Suprapubic skin (tissue), 4 donors: ENCODE measurements around the gene ANKFN1. TPM values are rescaled to one million over a fixed set of nuclear protein-coding genes. Genes with fewer than 3 reads are reported as not detected.
"Not testable (repeated sequence)": the region's sequence is repeated elsewhere in the genome, so short reads cannot be mapped to it uniquely, and the experiment has no call there.

ENCODE experiments used
- DNase-seq, 2 donors: peaks; one replicate each; pipeline ENCODE4 v3.0.0-alpha.2; 2019; ENCODE audit warnings: low spot score in 2 of 2
- H3K27ac ChIP-seq: fragments of 200-600 bp; sonication (generic); one replicate; pipeline ENCODE4 v1.5.1; 2019
- H3K27me3 ChIP-seq: fragments of 200-600 bp; sonication (generic); one replicate; pipeline ENCODE4 v1.5.1; 2019
- H3K36me3 ChIP-seq: fragments of 200-600 bp; sonication (generic); one replicate; pipeline ENCODE4 v1.5.1; 2019
- H3K4me1 ChIP-seq: fragments of 200-600 bp; sonication (generic); one replicate; pipeline ENCODE4 v1.5.1; 2019
- H3K4me3 ChIP-seq: fragments of 200-600 bp; sonication (generic); one replicate; pipeline ENCODE4 v1.5.1; 2019; ENCODE audit warnings: mild to moderate bottlenecking
- H3K9me3 ChIP-seq: fragments of 200-600 bp; sonication (generic); one replicate; pipeline ENCODE4 v1.5.1; 2019
- CTCF ChIP-seq, 2 donors: fragments of 200-600 bp in 1 of 2; fragments of 450-650 bp in 1 of 2; sonication (generic) in 1 of 2; IDR thresholded peaks; one replicate each; pipeline ENCODE4 v1.5.1; 2016 to 2019; ENCODE audit warnings: antibody characterized with exemption in 2 of 2, mild to moderate bottlenecking in 1 of 2, moderate library complexity in 1 of 2
- EP300 ChIP-seq: sonication (generic); formaldehyde crosslinking; IDR thresholded peaks from one replicate; pipeline ENCODE4 v1.6.1; 2017; ENCODE audit warnings: antibody characterized with exemption
- POLR2A ChIP-seq, 2 donors: fragments of 450-650 bp; IDR thresholded peaks; one replicate each; pipeline ENCODE4 v1.6.1; 2017; ENCODE audit warnings: antibody characterized with exemption in 2 of 2, mild to moderate bottlenecking in 2 of 2, moderate library complexity in 2 of 2
- POLR2AphosphoS5 ChIP-seq, 3 donors: sonication (generic); formaldehyde crosslinking; IDR thresholded peaks; one replicate each; pipeline ENCODE4 v1.6.1; 2017; ENCODE audit warnings: antibody characterized with exemption in 3 of 3
- WGBS: methylation state at CpG from one replicate; pipeline ENCODE4 v1.1.5; 2018; 5-methylcytosine and 5-hydroxymethylcytosine counted together
- total RNA-seq, 4 donors: library from RNA; depleted of rRNA; stranded (reverse); fragments of >200 nt; gene quantifications; one replicate each; pipeline ENCODE4 v1.1.0, GENCODE V29; 2016

The ANKFN1 gene
- total RNA-seq, 4 donors from 2014 or later = 0.81 to 3.1 (median 1.7) TPM

GRCh38 chr17:56262803-56263202 is 109.5 kb downstream of the ANKFN1 start:
- Histone ChIP-seq H3K4me3 (no peak overlapping the region), H3K4me1 (no peaks in the 10 kb centered on the region), H3K27ac (no peak overlapping the region), H3K27me3 (no peaks in the 10 kb centered on the region), H3K9me3 (no peaks in the 10 kb centered on the region), H3K36me3 (no peaks in the 10 kb centered on the region)
- 84% methylated on average over 9 of the region's 9 CpGs for WGBS
- no peak for DNase-seq
- no peak for TF ChIP-seq EP300
- TF ChIP-seq POLR2AphosphoS5 (IDR thresholded peaks at IDR 0.05) = no peak
- no peak for TF ChIP-seq POLR2A (IDR thresholded peaks at IDR 0.05)
- no peak for TF ChIP-seq CTCF (IDR thresholded peaks at IDR 0.05)

GRCh38 chr17:56269556-56270389 is 116.5 kb downstream of the ANKFN1 start:
- Histone ChIP-seq H3K27ac (peak overlapping the region; percentile 45), H3K27me3 (no peaks in the 10 kb centered on the region), H3K36me3 (no peaks in the 10 kb centered on the region), H3K4me1 (no peaks in the 10 kb centered on the region), H3K9me3 (no peaks in the 10 kb centered on the region), H3K4me3 (peak overlapping the region; percentile 14)
- 58% methylated on average over 6 of the region's 6 CpGs for WGBS
- TF ChIP-seq EP300 = no peak
- TF ChIP-seq CTCF (IDR thresholded peaks at IDR 0.05) = no peak
- DNase-seq = no peak

GRCh38 chr17:56274491-56274890 is 121.2 kb downstream of the ANKFN1 start:
- Histone ChIP-seq H3K27me3 (no peaks in the 10 kb centered on the region), H3K4me1 (no peaks in the 10 kb centered on the region), H3K27ac (no peak overlapping the region), H3K36me3 (no peaks in the 10 kb centered on the region), H3K4me3 (no peak overlapping the region), H3K9me3 (no peaks in the 10 kb centered on the region)
- no peak for DNase-seq
- TF ChIP-seq CTCF (IDR thresholded peaks at IDR 0.05) (no peak), POLR2A (IDR thresholded peaks at IDR 0.05) (no peak), EP300 (no peak), POLR2AphosphoS5 (IDR thresholded peaks at IDR 0.05) (no peak)
- 90% methylated on average over 3 of the region's 3 CpGs for WGBS

GRCh38 chr17:56284482-56284881 is 131.2 kb downstream of the ANKFN1 start:
- no peak overlapping the region for H3K4me3 ChIP-seq
- 72% methylated on average over 4 of the region's 4 CpGs for WGBS
- no peak for DNase-seq
- H3K27ac ChIP-seq = no peak overlapping the region
- no peaks in the 10 kb centered on the region for H3K36me3 ChIP-seq
- no peak for TF ChIP-seq EP300
- TF ChIP-seq POLR2AphosphoS5 (IDR thresholded peaks at IDR 0.05) = no peak
- no peak for TF ChIP-seq POLR2A (IDR thresholded peaks at IDR 0.05)
- no peak for TF ChIP-seq CTCF (IDR thresholded peaks at IDR 0.05)
- no peaks in the 10 kb centered on the region for H3K27me3 ChIP-seq
- no peaks in the 10 kb centered on the region for H3K9me3 ChIP-seq
- no peaks in the 10 kb centered on the region for H3K4me1 ChIP-seq

- H3K4me1 ChIP-seq = peaks cover 11% of the 10 kb centered on the region
- WGBS = 82% methylated on average over 3 of the region's 3 CpGs
- DNase-seq, H3K36me3 ChIP-seq, H3K9me3 ChIP-seq, H3K4me3 ChIP-seq, H3K27me3 ChIP-seq, H3K27ac ChIP-seq: not testable (repeated sequence)
These were observed 135.5 kb downstream of the ANKFN1 start for GRCh38 chr17:56288786-56289185.
